UCSD-AML1 (cell line): Measurements from ENCODE around the gene SMAD9.

Experiments used
- DNase-seq: peaks from one replicate; lab custom pipeline; 2025; ENCODE audit not compliant: unreplicated experiment; lab: John Stamatoyannopoulos, UW

The SMAD9 gene

GRCh38 chr13:36919833-36920615, at the start of gene SMAD9:
TSS of gene SMAD9 (minus strand) at chr13:36920238. CDS start at chr13:36879689, 40,549 bp downstream.
- DNase-seq = peak; percentile 11

GRCh38 chr13:36966404-36966803, 46.4 kb upstream of the SMAD9 start:
- no peak for DNase-seq

- no peak for DNase-seq
These were observed 45.7 kb upstream of the SMAD9 start for GRCh38 chr13:36965767-36966166.

GRCh38 chr13:36959456-36960116, 39.5 kb upstream of the SMAD9 start:
- no peak for DNase-seq

- no peak for DNase-seq
These were observed 34.5 kb upstream of the SMAD9 start for GRCh38 chr13:36954542-36954941.

GRCh38 chr13:36950920-36951319, 30.9 kb upstream of the SMAD9 start:
- DNase-seq = no peak

- DNase-seq = no peak
These were observed 30.3 kb upstream of the SMAD9 start for GRCh38 chr13:36950330-36950729.

GRCh38 chr13:36945078-36945477, 25.0 kb upstream of the SMAD9 start:
- DNase-seq = no peak

- no peak for DNase-seq
These were observed 5.6 kb upstream of the SMAD9 start for GRCh38 chr13:36925603-36926002.

- DNase-seq = no peak
These were observed 4.0 kb upstream of the SMAD9 start for GRCh38 chr13:36924001-36924400.

GRCh38 chr13:36921631-36922301, 1.7 kb upstream of the SMAD9 start:
- DNase-seq = no peak

- no peak for DNase-seq
These were observed 663 bp upstream of the SMAD9 start for GRCh38 chr13:36920616-36921185.

- no peak for DNase-seq
These were observed 736 bp downstream of the SMAD9 start for GRCh38 chr13:36919171-36919832.

- no peak for DNase-seq
These were observed 1.5 kb downstream of the SMAD9 start for GRCh38 chr13:36918246-36919131.

- DNase-seq = no peak
These were observed 2.7 kb downstream of the SMAD9 start for GRCh38 chr13:36917311-36917710.

GRCh38 chr13:36915896-36916640, 4.0 kb downstream of the SMAD9 start:
- DNase-seq = no peak

- no peak for DNase-seq
These were observed 4.9 kb downstream of the SMAD9 start for GRCh38 chr13:36915106-36915505.

- DNase-seq = no peak
These were observed 5.4 kb downstream of the SMAD9 start for GRCh38 chr13:36914648-36915047.

- DNase-seq = no peak
These were observed 6.6 kb downstream of the SMAD9 start for GRCh38 chr13:36913463-36913862.
